HepG2 (cell line): Measurements from ENCODE around the gene IRX4. TPM values are rescaled to one million over a fixed set of nuclear protein-coding genes. Genes with fewer than 3 reads are reported as not detected.

ENCODE experiments used
- ATAC-seq: fragments of 200-7000 bp; cut with Tn5 transposase; 3 replicates; pipeline ENCODE4 v1.9.1; 2020; ENCODE audit warnings: mild to moderate bottlenecking, moderate library complexity
- BruUV-seq: library from RNA; stranded (reverse); fragments of 400-500 nt; replicated peaks from 2 replicates; lab custom pipeline; 2021; lab: Mats Ljungman, UMichigan
- CTCF ChIA-PET: fragments of 300-600 bp; formaldehyde crosslinking; extraction: SDS; loops from one replicate; lab custom pipeline; 2021; ENCODE audit warnings: low total read pairs, inconsistent platforms, low intra/inter-chr PET ratio; lab: Yijun Ruan, JAX
- POLR2A ChIA-PET: fragments of 350-600 bp; sonication (Branson Sonifier 250); formaldehyde crosslinking; loops from one replicate; lab custom pipeline; 2020; ENCODE audit warnings: antibody characterized with exemption, inconsistent platforms; lab: Yijun Ruan, JAX
- DNase-seq: peaks from one replicate; pipeline ENCODE4 v3.0.0-alpha.2; 2015; ENCODE audit warnings: low spot score
- FAIRE-seq: peaks from 3 replicates; lab custom pipeline; 2011; peaks lifted over from hg19 to GRCh38; lab: Jason Lieb, UNC
- H2AFZ ChIP-seq: one replicate; pipeline ENCODE4 v1.6.1; 2011; ENCODE audit warnings: low read length, inconsistent platforms
- H3K27ac ChIP-seq: fragments of 300-600 bp; 3 replicates; pipeline ENCODE4 v1.8.0; 2011; ENCODE audit warnings: mixed run types, mild to moderate bottlenecking, mixed read lengths, low read length, inconsistent platforms; ENCODE audit not compliant: insufficient read depth; ENCODE audit errors: extremely low read length
- H3K27me3 ChIP-seq, 2 experiments: fragments of 200-600 bp in 1 of 2; 2 replicates in 1 of 2; 3 replicates in 1 of 2; pipeline versions ENCODE4 v1.6.0 to v1.8.0; 2011; ENCODE audit warnings: low read length in 2 of 2, mild to moderate bottlenecking in 2 of 2, moderate library complexity in 2 of 2, inconsistent platforms in 1 of 2; ENCODE audit not compliant: insufficient read depth in 2 of 2, control insufficient read depth in 1 of 2
- H3K36me3 ChIP-seq, 2 experiments: fragments of 200-600 bp in 1 of 2; replicated peaks in 1 of 2; 2 replicates in 1 of 2; 3 replicates in 1 of 2; pipeline versions ENCODE4 v1.5.1 to v1.8.0; 2011; ENCODE audit warnings: low read length in 2 of 2, inconsistent platforms in 1 of 2; ENCODE audit not compliant: insufficient read depth in 2 of 2, control insufficient read depth in 1 of 2
- H3K4me1 ChIP-seq: 2 replicates; pipeline ENCODE4 v1.5.1; 2012; ENCODE audit warnings: low read length, inconsistent platforms; ENCODE audit not compliant: insufficient read depth
- H3K4me2 ChIP-seq: 2 replicates; pipeline ENCODE4 v1.6.0; 2011; ENCODE audit warnings: low read depth, low read length, inconsistent platforms
- H3K4me3 ChIP-seq, 3 experiments: fragments of 200-600 bp in 1 of 3; sonication (generic), shearing (Covaris generic) in 1 of 3; replicated peaks in 1 of 3; 2 replicates each; pipeline ENCODE4 v1.5.1; 2011 to 2016; ENCODE audit warnings: low read length in 3 of 3, inconsistent platforms in 2 of 3, low read depth in 2 of 3, mild to moderate bottlenecking in 2 of 3, control low read depth in 1 of 3, mixed read lengths in 1 of 3; ENCODE audit not compliant: insufficient read depth in 1 of 3
- H3K79me2 ChIP-seq: one replicate; pipeline ENCODE4 v1.6.1; 2011; ENCODE audit warnings: low read length, inconsistent platforms; ENCODE audit not compliant: insufficient read depth
- H3K9ac ChIP-seq: 2 replicates; pipeline ENCODE4 v1.6.0; 2011; ENCODE audit warnings: mild to moderate bottlenecking, low read depth, low read length, inconsistent platforms; ENCODE audit not compliant: insufficient read depth
- H3K9me3 ChIP-seq: 2 replicates; pipeline ENCODE4 v1.5.1; 2012; ENCODE audit warnings: mild to moderate bottlenecking, low read length
- H4K20me1 ChIP-seq: 2 replicates; pipeline ENCODE4 v1.6.0; 2011; ENCODE audit warnings: inconsistent platforms, mild to moderate bottlenecking, low read length, moderate library complexity; ENCODE audit not compliant: insufficient read depth
- E2F2 ChIP-seq: sonication (generic); formaldehyde crosslinking; IDR thresholded peaks from 2 replicates; pipeline ENCODE4 v1.4.0; 2020; ENCODE audit warnings: missing genetic modification reagents, borderline replicate concordance
- HOXA9 ChIP-seq: sonication (generic); formaldehyde crosslinking; IDR thresholded peaks from 2 replicates; pipeline ENCODE4 v1.8.1; 2022; ENCODE audit warnings: missing genetic modification reagents, mild to moderate bottlenecking, moderate library complexity, borderline replicate concordance
- KDM6A ChIP-seq: IDR thresholded peaks from 2 replicates; pipeline ENCODE4 v1.6.1; 2016; ENCODE audit warnings: low read depth
- MATR3 ChIP-seq: sonication (generic); formaldehyde crosslinking; IDR thresholded peaks from 2 replicates; pipeline ENCODE4 v1.4.0; 2020; ENCODE audit warnings: missing genetic modification reagents
- MED8 ChIP-seq: sonication (generic); formaldehyde crosslinking; IDR thresholded peaks from 2 replicates; pipeline ENCODE4 v1.8.1; 2023; ENCODE audit warnings: mild to moderate bottlenecking, missing genetic modification reagents; ENCODE audit not compliant: insufficient replicate concordance
- NFAT5 ChIP-seq: sonication (generic); formaldehyde crosslinking; IDR thresholded peaks from 2 replicates; pipeline ENCODE4 v1.4.0; 2020; ENCODE audit warnings: missing genetic modification reagents
- PAXIP1 ChIP-seq: sonication (generic); formaldehyde crosslinking; conservative IDR thresholded peaks from 2 replicates; pipeline ENCODE4 v1.4.0; 2020; ENCODE audit warnings: mild to moderate bottlenecking, missing genetic modification reagents, moderate library complexity
- PHF5A ChIP-seq: IDR thresholded peaks from one replicate; pipeline ENCODE4 v1.6.1; 2018; ENCODE audit warnings: low read depth, missing genetic modification reagents; ENCODE audit not compliant: unreplicated experiment
- TFDP1 ChIP-seq: IDR thresholded peaks from 2 replicates; pipeline ENCODE4 v1.6.1; 2016; ENCODE audit warnings: missing compliant biosample characterization, missing genetic modification reagents, borderline replicate concordance
- ZNF652 ChIP-seq: IDR thresholded peaks from 2 replicates; pipeline ENCODE4 v1.6.1; 2016; ENCODE audit warnings: low read depth, borderline replicate concordance
- WGBS: methylation state at CpG from one replicate; pipeline ENCODE4 v1.1.6; 2017; ENCODE audit warnings: low lambda C conversion rate; 5-methylcytosine and 5-hydroxymethylcytosine counted together
- in situ Hi-C: cut with HindIII; loops from 2 replicates; pipeline ENCODE4 v1.10.0; 2017; ENCODE audit warnings: low pct_unique_long_range_greater_than_20kb; ENCODE audit not compliant: extremely low pct_ligation_motif_present
- intact Hi-C: fragments of 100-400 bp; cut with micrococcal nuclease; formaldehyde crosslinking; loops from one replicate; pipeline ENCODE4 v1.10.0; 2022; ENCODE audit not compliant: unreplicated experiment
- polyA plus RNA-seq, 8 experiments: library from polyadenylated mRNA; depleted of rRNA in 3 of 8; stranded (reverse) in 7 of 8; unstranded in 1 of 8; fragments of >200 nt; fragmentation: Illumina TruSeq in 4 of 8; extraction: Trizol in 4 of 8; gene quantifications; 2 replicates each; pipeline versions ENCODE4 v1.2.1 to v1.2.3, GENCODE V29; 2011 to 2016; ENCODE audit warnings: low read depth in 4 of 8, missing spikeins in 1 of 8, mixed read lengths in 1 of 8; ENCODE audit not compliant: insufficient read depth in 1 of 8
- total RNA-seq, 5 experiments: library from RNA; depleted of rRNA; stranded (reverse); fragments of >200 nt; fragmentation: Illumina TruSeq; extraction: Trizol; gene quantifications; 2 replicates each; pipeline ENCODE4 v1.2.3, GENCODE V29; 2016; ENCODE audit warnings: low read depth in 1 of 5

Gene IRX4
- total and polyA plus RNA-seq, 2 of the 13 experiments (the other 11 are each of a cell fraction or from before 2014, with no cell fraction given): not detected

- TF ChIP-seq E2F2 (no peak), HOXA9 (no peak)
- TF ChIP-seq, all 625 proteins: peak for 0
Measured at GRCh38 chr5:1852324-1852947, 30.3 kb downstream of the IRX4 start (continued).

- ChIA-PET CTCF (no interaction called here), POLR2A (no interaction called here)
- DNase-seq (no peak), ATAC-seq (no peak), FAIRE-seq (no peak)
- BruUV-seq: no TSS peak
- Histone ChIP-seq H3K9ac (no peak overlapping the region), H3K4me3 (no peak overlapping the region), H3K36me3 (no peaks in the 10 kb centered on the region), H3K79me2 (no peaks in the 10 kb centered on the region), H3K9me3 (no peaks in the 10 kb centered on the region), H3K4me1 (no peaks in the 10 kb centered on the region), H2AFZ (no peak overlapping the region), H3K4me2 (no peak overlapping the region), H3K27me3 (peaks cover 0 to 57% of the 10 kb centered on the region in 2 experiments; a peak in 4 of 5 replicates), H4K20me1 (no peaks in the 10 kb centered on the region), H3K27ac (no peak overlapping the region)
- in situ Hi-C loops: no loop called here
- intact Hi-C loops: no loop called here
- WGBS: 47% methylated on average over 25 of the region's 34 CpGs
- TF ChIP-seq TFDP1: no peak
- TF ChIP-seq PHF5A (CRISPR knock-in tag): no peak
- no peak for TF ChIP-seq KDM6A (CRISPR knock-in tag)
- TF ChIP-seq ZNF652: no peak
- TF ChIP-seq MED8 (CRISPR knock-in tag): no peak
- no peak for TF ChIP-seq MATR3
- no peak for TF ChIP-seq NFAT5
- TF ChIP-seq PAXIP1 (CRISPR knock-in tag): no peak
Measured at GRCh38 chr5:1851290-1851934, 31.3 kb downstream of the IRX4 start.
